ENCODE data around the gene KRT35. TPM values are rescaled to one million over a fixed set of nuclear protein-coding genes. Genes with fewer than 3 reads are reported as not detected.

KRT35 gene
- total RNA-seq, 2 donors from 2014 or later, result not detected

- Histone ChIP-seq H3K27ac (ENCODE audit: low read depth, low read length) (no peak overlapping the region), H3K9ac (ENCODE audit: extremely low read depth, low read length, poor library complexity, severe bottlenecking) (no peak overlapping the region), H3K36me3 (ENCODE audit: control insufficient read depth, insufficient read depth, low read length) (no peaks in the 10 kb centered on the region), H3K4me1 (ENCODE audit: control insufficient read depth, insufficient read depth, low read length) (no peaks in the 10 kb centered on the region), H3K9me3 (ENCODE audit: control insufficient read depth, low read length) (no peaks in the 10 kb centered on the region), H3K27me3 (ENCODE audit: control insufficient read depth, insufficient read depth, low read length, poor library complexity, severe bottlenecking) (no peaks in the 10 kb centered on the region), H3K4me3 (ENCODE audit: low read length) (no peak overlapping the region)
- H3K27me3 Mint-ChIP-seq (ENCODE audit: insufficient read depth), result peaks cover 16% of the 10 kb centered on the region
- no peak overlapping the region for H3K27ac Mint-ChIP-seq
- 83 to 89% methylated on average over 2 of the region's 2 CpGs for WGBS, 2 experiments (ENCODE audit: insufficient coverage in 1 of 2, insufficient read length in 1 of 2)
- TF ChIP-seq, protein P1, sequence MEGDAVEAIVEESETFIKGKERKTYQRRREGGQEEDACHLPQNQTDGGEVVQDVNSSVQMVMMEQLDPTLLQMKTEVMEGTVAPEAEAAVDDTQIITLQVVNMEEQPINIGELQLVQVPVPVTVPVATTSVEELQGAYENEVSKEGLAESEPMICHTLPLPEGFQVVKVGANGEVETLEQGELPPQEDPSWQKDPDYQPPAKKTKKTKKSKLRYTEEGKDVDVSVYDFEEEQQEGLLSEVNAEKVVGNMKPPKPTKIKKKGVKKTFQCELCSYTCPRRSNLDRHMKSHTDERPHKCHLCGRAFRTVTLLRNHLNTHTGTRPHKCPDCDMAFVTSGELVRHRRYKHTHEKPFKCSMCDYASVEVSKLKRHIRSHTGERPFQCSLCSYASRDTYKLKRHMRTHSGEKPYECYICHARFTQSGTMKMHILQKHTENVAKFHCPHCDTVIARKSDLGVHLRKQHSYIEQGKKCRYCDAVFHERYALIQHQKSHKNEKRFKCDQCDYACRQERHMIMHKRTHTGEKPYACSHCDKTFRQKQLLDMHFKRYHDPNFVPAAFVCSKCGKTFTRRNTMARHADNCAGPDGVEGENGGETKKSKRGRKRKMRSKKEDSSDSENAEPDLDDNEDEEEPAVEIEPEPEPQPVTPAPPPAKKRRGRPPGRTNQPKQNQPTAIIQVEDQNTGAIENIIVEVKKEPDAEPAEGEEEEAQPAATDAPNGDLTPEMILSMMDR (conservative IDR thresholded peaks at IDR 0.05), result no peak
- H3K4me3 Mint-ChIP-seq, result no peak overlapping the region
- no peaks in the 10 kb centered on the region for H3K36me3 Mint-ChIP-seq (ENCODE audit: low read depth)
- DNase-seq, result no peak
- H3K9me3 Mint-ChIP-seq, result no peaks in the 10 kb centered on the region
- peaks cover 4% of the 10 kb centered on the region for H3K4me1 Mint-ChIP-seq
Measured at GRCh38 chr17:41494524-41494923, 13.6 kb upstream of the KRT35 start.

DNA sequence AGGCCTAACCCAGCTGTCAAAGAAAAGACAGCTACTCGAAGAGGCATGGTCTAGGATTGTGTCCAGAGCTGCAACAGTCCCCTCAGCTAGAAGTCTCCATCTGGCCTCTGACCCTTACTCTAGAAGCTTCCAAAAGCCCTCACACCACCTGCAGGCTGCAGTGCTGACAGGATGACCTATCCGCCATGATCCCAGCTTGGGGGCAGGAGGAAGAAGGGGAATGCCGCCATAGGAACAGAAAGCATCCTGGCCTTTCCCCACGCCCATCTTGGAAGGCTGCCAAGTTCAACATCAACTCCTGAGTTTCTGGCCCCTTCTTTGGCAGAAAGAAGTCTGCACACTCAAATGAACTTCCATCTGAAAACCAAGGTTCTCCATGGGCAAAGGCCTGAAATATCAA, 11.8 kb upstream of the KRT35 start:
- peaks cover 22% of the 10 kb centered on the region for H3K27me3 Mint-ChIP-seq (ENCODE audit: insufficient read depth)
- H3K4me1 ChIP-seq (ENCODE audit: control insufficient read depth, insufficient read depth, low read length), result no peaks in the 10 kb centered on the region
- H3K27ac Mint-ChIP-seq, result no peak overlapping the region
- H3K4me1 Mint-ChIP-seq, result peaks cover 4% of the 10 kb centered on the region
- H3K27ac ChIP-seq (ENCODE audit: low read depth, low read length), result no peak overlapping the region
- no peaks in the 10 kb centered on the region for H3K36me3 Mint-ChIP-seq (ENCODE audit: low read depth)
- no peak overlapping the region for H3K4me3 Mint-ChIP-seq
- no peaks in the 10 kb centered on the region for H3K36me3 ChIP-seq (ENCODE audit: control insufficient read depth, insufficient read depth, low read length)
- TF ChIP-seq, protein P1 (conservative IDR thresholded peaks at IDR 0.05), result no peak
- no peak for DNase-seq
- H3K9me3 Mint-ChIP-seq, result no peaks in the 10 kb centered on the region
- H3K4me3 ChIP-seq (ENCODE audit: low read length), result no peak overlapping the region
- no peaks in the 10 kb centered on the region for H3K27me3 ChIP-seq (ENCODE audit: control insufficient read depth, insufficient read depth, low read length, poor library complexity, severe bottlenecking)
- no peaks in the 10 kb centered on the region for H3K9me3 ChIP-seq (ENCODE audit: control insufficient read depth, low read length)
- H3K9ac ChIP-seq (ENCODE audit: extremely low read depth, low read length, poor library complexity, severe bottlenecking), result no peak overlapping the region
- 73 to 86% methylated on average over 2 to 4 of the region's 4 CpGs for WGBS, 2 experiments (ENCODE audit: insufficient coverage in 1 of 2, insufficient read length in 1 of 2)

DNA sequence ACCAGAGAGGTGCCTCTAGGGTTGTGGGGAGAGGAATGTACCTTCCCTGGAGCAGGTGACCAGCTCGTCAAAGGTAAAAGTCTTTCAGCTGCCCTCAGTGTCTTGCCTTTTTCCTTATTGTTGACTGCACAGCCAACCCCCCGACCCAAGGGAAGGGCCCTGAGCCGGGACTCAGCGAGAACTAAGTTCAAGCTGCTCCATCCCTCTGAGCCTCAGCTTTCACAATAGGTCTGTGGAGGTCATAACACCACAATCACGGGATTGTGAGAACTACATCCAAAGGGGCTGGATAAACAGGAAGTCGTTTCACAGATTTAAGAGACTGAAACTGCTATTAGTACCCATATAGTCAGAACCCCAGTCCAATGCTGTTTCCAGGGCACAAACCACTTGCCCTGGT, 11.4 kb upstream of the KRT35 start:
- Histone ChIP-seq H3K4me3 (ENCODE audit: low read length) (no peak overlapping the region), H3K9me3 (ENCODE audit: control insufficient read depth, low read length) (no peaks in the 10 kb centered on the region), H3K27ac (ENCODE audit: low read depth, low read length) (no peak overlapping the region), H3K27me3 (ENCODE audit: control insufficient read depth, insufficient read depth, low read length, poor library complexity, severe bottlenecking) (no peaks in the 10 kb centered on the region), H3K36me3 (ENCODE audit: control insufficient read depth, insufficient read depth, low read length) (no peaks in the 10 kb centered on the region), H3K4me1 (ENCODE audit: control insufficient read depth, insufficient read depth, low read length) (no peaks in the 10 kb centered on the region), H3K9ac (ENCODE audit: extremely low read depth, low read length, poor library complexity, severe bottlenecking) (no peak overlapping the region)
- H3K27ac Mint-ChIP-seq, result no peak overlapping the region
- peaks cover 23% of the 10 kb centered on the region for H3K27me3 Mint-ChIP-seq (ENCODE audit: insufficient read depth)
- no peak overlapping the region for H3K4me3 Mint-ChIP-seq
- TF ChIP-seq, protein P1 (conservative IDR thresholded peaks at IDR 0.05), result no peak
- no peak for DNase-seq
- 62 to 88% methylated on average over 2 to 6 of the region's 6 CpGs for WGBS, 2 experiments (ENCODE audit: insufficient coverage in 1 of 2, insufficient read length in 1 of 2)
- no peaks in the 10 kb centered on the region for H3K9me3 Mint-ChIP-seq
- H3K4me1 Mint-ChIP-seq, result peaks cover 4% of the 10 kb centered on the region
- no peaks in the 10 kb centered on the region for H3K36me3 Mint-ChIP-seq (ENCODE audit: low read depth)
